RWPE2 (cell line): Measurements from ENCODE around the gene SOCS7.

ENCODE experiments used
- ATAC-seq: fragments of 200-7000 bp; cut with Tn5 transposase; 3 replicates; pipeline ENCODE4 v1.9.1; 2021; ENCODE audit warnings: low read depth
- DNase-seq: peaks from one replicate; pipeline ENCODE4 v3.0.0-alpha.2; 2020; ENCODE audit warnings: low spot score
- H3K27ac ChIP-seq: fragments of 450-650 bp; 2 replicates; pipeline ENCODE4 v1.5.1; 2017; ENCODE audit warnings: mild to moderate bottlenecking; ENCODE audit not compliant: poor library complexity, severe bottlenecking
- H3K27me3 ChIP-seq: fragments of 250-450 bp; sonication (Bioruptor Pico); 2 replicates; pipeline ENCODE4 v1.5.1; 2021; ENCODE audit warnings: mild to moderate bottlenecking, moderate library complexity; ENCODE audit not compliant: insufficient read depth, poor library complexity, severe bottlenecking
- H3K36me3 ChIP-seq: fragments of 250-450 bp; sonication (Bioruptor Pico); 2 replicates; pipeline ENCODE4 v1.5.1; 2020; ENCODE audit warnings: low read depth, mild to moderate bottlenecking, moderate library complexity
- H3K4me1 ChIP-seq: fragments of 250-450 bp; sonication (Bioruptor Pico); 2 replicates; pipeline ENCODE4 v1.5.1; 2021; ENCODE audit warnings: mild to moderate bottlenecking, moderate library complexity; ENCODE audit not compliant: insufficient read depth, poor library complexity, severe bottlenecking
- H3K4me3 ChIP-seq: fragments of 250-450 bp; sonication (Bioruptor Pico); 2 replicates; pipeline ENCODE4 v1.5.1; 2021; ENCODE audit warnings: mild to moderate bottlenecking, moderate library complexity; ENCODE audit not compliant: severe bottlenecking
- H3K9me3 ChIP-seq: fragments of 250-450 bp; sonication (Bioruptor Pico); 2 replicates; pipeline ENCODE4 v1.5.1; 2021; ENCODE audit warnings: mild to moderate bottlenecking, moderate library complexity; ENCODE audit not compliant: severe bottlenecking
- TF ChIP-seq, protein P1 (sequence below): fragments of 450-650 bp; IDR thresholded peaks from one replicate; pipeline ENCODE4 v1.5.1; 2017; ENCODE audit warnings: mild to moderate bottlenecking, moderate library complexity; ENCODE audit not compliant: poor library complexity, severe bottlenecking

SOCS7 gene

DNA sequence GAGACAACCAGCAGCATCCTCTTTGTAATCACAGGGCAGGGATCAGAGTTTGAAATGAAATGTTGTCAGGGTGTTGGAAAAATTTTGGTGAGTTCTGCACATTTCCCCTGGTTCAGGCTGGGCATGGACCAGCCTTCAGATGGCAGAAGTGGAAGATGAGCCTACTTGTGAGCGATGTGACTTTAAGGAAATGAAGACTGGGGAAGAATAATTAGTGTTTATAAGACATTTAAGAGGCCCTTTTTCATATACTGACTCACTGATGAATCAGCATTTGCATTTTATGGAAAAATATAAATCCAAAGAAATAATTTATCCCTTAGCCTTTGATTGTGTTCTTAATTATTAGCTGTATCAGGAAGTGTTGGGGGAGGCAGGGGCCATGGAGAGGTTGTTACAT, 28.7 kb upstream of the SOCS7 start:
- no peaks in the 10 kb centered on the region for H3K4me1 ChIP-seq
- no peak overlapping the region for H3K27ac ChIP-seq
- H3K27me3 ChIP-seq = no peaks in the 10 kb centered on the region
- H3K4me3 ChIP-seq = no peak overlapping the region
- ATAC-seq (no peak), DNase-seq (no peak)
- peaks cover 36% of the 10 kb centered on the region for H3K36me3 ChIP-seq
- H3K9me3 ChIP-seq = no peaks in the 10 kb centered on the region
- TF ChIP-seq, protein P1, sequence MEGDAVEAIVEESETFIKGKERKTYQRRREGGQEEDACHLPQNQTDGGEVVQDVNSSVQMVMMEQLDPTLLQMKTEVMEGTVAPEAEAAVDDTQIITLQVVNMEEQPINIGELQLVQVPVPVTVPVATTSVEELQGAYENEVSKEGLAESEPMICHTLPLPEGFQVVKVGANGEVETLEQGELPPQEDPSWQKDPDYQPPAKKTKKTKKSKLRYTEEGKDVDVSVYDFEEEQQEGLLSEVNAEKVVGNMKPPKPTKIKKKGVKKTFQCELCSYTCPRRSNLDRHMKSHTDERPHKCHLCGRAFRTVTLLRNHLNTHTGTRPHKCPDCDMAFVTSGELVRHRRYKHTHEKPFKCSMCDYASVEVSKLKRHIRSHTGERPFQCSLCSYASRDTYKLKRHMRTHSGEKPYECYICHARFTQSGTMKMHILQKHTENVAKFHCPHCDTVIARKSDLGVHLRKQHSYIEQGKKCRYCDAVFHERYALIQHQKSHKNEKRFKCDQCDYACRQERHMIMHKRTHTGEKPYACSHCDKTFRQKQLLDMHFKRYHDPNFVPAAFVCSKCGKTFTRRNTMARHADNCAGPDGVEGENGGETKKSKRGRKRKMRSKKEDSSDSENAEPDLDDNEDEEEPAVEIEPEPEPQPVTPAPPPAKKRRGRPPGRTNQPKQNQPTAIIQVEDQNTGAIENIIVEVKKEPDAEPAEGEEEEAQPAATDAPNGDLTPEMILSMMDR = no peak

DNA sequence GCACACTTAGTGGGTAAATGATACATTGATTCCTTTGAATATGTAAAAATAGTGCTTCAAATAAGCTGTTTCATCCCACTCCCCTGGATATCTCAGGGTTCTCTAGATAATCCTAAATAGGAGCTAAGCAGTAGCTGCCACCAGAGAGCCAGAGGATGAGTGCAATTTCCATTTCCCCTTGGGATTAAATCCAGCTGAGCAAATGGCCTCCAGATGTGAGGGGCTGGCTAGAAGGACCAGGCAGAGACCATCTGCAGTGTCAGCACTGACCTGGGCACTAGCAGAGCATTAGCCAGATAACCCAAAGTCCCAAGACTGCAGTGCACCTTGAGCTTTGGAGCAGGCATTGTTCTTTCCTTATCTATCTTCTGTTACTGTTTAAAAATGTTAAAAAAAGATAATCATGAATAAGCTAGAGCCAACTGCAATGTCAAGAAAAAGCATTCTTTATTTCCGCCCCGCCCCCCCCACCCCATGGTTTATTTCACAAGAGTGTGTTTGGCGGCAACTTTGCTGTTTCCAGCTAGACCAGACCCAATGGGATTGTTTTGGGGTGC, 27.4 kb upstream of the SOCS7 start:
- H3K27me3 ChIP-seq = no peaks in the 10 kb centered on the region
- no peak overlapping the region for H3K27ac ChIP-seq
- no peak overlapping the region for H3K4me3 ChIP-seq
- H3K36me3 ChIP-seq = peaks cover 28% of the 10 kb centered on the region
- TF ChIP-seq, protein P1 = no peak
- no peaks in the 10 kb centered on the region for H3K9me3 ChIP-seq
- DNase-seq = no peak
- no peak for ATAC-seq
- H3K4me1 ChIP-seq = no peaks in the 10 kb centered on the region

DNA sequence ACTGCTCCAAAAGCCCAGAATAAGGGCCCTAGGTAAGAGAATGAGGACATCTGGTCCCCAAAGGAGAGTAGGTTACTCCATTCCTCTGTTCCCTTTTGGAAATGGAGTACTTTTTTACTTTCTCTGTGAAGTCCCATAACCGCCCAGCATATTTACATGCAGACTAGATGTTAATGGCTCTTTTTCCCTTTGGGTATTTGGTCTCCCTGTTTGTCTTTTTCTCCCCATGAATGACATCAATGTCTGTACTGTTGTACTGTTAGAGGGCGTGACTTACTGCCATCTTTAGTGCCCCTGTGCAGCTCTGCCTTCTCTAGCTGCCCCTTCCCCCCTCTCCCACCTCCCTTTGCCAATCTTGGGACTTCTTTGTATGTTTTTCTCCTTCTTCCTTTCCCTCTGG, 26.9 kb upstream of the SOCS7 start:
- DNase-seq (no peak), ATAC-seq (no peak)
- Histone ChIP-seq H3K4me1 (no peaks in the 10 kb centered on the region), H3K27ac (no peak overlapping the region), H3K9me3 (no peaks in the 10 kb centered on the region), H3K4me3 (no peak overlapping the region), H3K36me3 (peaks cover 23% of the 10 kb centered on the region), H3K27me3 (no peaks in the 10 kb centered on the region)
- TF ChIP-seq, protein P1 = no peak

DNA sequence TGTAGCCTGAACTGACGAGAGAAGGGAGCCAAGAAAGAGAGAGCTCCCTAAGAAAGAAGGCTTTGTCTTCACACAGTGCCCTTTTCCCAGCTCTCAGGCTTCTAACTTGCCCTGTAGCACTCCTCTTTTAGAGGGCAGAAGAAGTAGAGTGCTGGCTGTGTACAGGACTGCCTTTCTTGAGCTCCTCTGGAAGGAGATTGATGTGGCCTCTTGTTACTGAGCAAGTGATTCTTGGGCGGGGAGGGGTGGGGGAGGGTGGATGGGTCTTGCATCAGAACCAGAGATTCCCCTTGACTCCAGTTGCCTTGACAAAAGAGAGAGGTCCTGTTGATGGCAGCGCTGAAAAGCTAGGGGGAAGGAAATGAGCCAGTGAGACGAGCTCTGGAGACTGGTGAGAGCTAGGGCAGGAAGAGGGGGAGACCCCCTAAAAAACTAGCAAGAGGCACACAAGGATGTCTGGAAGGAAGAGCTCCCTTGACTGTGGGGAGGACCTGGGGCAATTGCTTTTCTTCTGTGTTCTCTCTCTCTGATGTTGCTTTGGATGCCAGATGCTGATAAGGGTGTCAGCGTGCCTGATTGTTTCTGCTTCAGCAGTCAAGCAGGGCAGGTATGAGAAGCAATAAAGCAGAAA, 26.3 kb upstream of the SOCS7 start:
- TF ChIP-seq, protein P1 = no peak
- Histone ChIP-seq H3K4me1 (no peaks in the 10 kb centered on the region), H3K27ac (no peak overlapping the region), H3K36me3 (peaks cover 23% of the 10 kb centered on the region), H3K4me3 (no peak overlapping the region), H3K27me3 (no peaks in the 10 kb centered on the region), H3K9me3 (no peaks in the 10 kb centered on the region)
- no peak for ATAC-seq
- DNase-seq = no peak

DNA sequence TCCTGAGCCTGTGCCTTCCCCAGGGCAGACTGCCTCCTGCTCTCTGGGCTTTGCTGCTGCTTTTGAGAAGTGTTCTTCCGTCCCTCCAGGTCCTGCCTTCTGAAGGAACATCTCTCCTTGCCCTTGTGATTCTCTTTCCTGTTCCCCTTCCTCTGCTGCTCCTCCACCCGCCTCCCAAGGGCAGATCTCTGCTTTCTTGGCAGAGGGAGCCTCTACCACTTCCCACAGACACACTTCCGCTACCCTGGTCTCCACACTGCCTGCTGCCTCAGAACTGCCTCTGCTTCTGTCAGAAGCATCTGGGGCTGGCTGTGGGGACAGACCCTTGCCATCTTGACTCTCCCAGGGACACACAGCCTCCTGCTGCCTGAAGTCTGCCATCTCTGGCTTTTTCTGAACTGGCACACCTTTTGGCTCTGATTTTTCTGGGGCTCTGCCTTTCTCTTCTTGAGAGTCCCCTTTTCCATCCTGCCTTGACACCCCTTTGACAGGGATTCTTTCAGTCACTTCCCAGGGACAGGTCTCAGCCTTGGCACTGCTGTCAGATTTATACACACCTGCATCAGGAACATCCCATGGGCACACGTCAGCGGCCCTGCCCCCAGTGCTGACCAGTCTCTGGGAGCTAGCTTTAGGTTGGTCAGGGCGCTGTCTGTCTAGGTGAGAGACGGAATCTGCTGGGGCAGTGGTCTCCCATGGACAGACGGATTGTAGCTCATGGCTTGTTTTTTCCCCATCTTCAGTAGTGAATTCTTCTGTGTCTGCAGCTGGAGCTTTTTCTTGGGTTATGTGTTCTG, 24.4 kb upstream of the SOCS7 start:
- TF ChIP-seq, protein P1 = no peak
- no peaks in the 10 kb centered on the region for H3K9me3 ChIP-seq
- no peaks in the 10 kb centered on the region for H3K4me1 ChIP-seq
- DNase-seq (no peak), ATAC-seq (no peak; the same call in 2 of the 3 replicates)
- H3K27me3 ChIP-seq = no peaks in the 10 kb centered on the region
- H3K36me3 ChIP-seq = peaks cover 15% of the 10 kb centered on the region
- no peak overlapping the region for H3K27ac ChIP-seq
- H3K4me3 ChIP-seq = no peak overlapping the region
